Lung (tissue), 12 donors: ENCODE data around the gene PRICKLE2. TPM values are rescaled to one million over a fixed set of nuclear protein-coding genes. Genes with fewer than 3 reads are reported as not detected.

Source experiments
- ATAC-seq: fragments of 200-7000 bp; cut with Tn5 transposase; one replicate; pipeline ENCODE4 v1.9.1; 2020; ENCODE audit warnings: moderate number of reproducible peaks; ENCODE audit not compliant: insufficient read depth, low FRiP score
- DNase-seq, 3 donors: peaks; one replicate each; pipeline ENCODE4 v3.0.0-alpha.2; 2013 to 2017
- H3K27ac ChIP-seq, 2 donors: one replicate each; pipeline ENCODE4 v1.5.1; 2013; ENCODE audit warnings: mild to moderate bottlenecking in 2 of 2, moderate library complexity in 2 of 2, control low read depth in 1 of 2, inconsistent platforms in 1 of 2, low read depth in 1 of 2, low read length in 1 of 2
- H3K27me3 ChIP-seq, 3 donors: one replicate each; pipeline ENCODE4 v1.5.1; 2013; ENCODE audit warnings: low read length in 2 of 3; ENCODE audit not compliant: control insufficient read depth in 3 of 3, insufficient read depth in 3 of 3
- H3K36me3 ChIP-seq, 4 donors: one replicate each; pipeline ENCODE4 v1.5.1; 2013; ENCODE audit warnings: low read length in 4 of 4, mild to moderate bottlenecking in 1 of 4, moderate library complexity in 1 of 4; ENCODE audit not compliant: control insufficient read depth in 4 of 4, insufficient read depth in 4 of 4
- H3K4me1 ChIP-seq, 5 donors: one replicate each; pipeline ENCODE4 v1.5.1; 2013; ENCODE audit warnings: low read length in 5 of 5, mild to moderate bottlenecking in 2 of 5, moderate library complexity in 1 of 5; ENCODE audit not compliant: control insufficient read depth in 5 of 5, insufficient read depth in 5 of 5
- H3K4me3 ChIP-seq: one replicate; pipeline ENCODE4 v1.5.1; 2013; ENCODE audit warnings: mild to moderate bottlenecking, control low read depth, moderate library complexity
- H3K9ac ChIP-seq, 2 donors: one replicate each; pipeline ENCODE4 v1.5.1; 2013; ENCODE audit warnings: low read length in 2 of 2, control low read depth in 1 of 2; ENCODE audit not compliant: insufficient read depth in 1 of 2
- H3K9me3 ChIP-seq, 4 donors: one replicate each; pipeline ENCODE4 v1.5.1; 2013; ENCODE audit warnings: low read length in 3 of 4, mild to moderate bottlenecking in 1 of 4, moderate library complexity in 1 of 4; ENCODE audit not compliant: control insufficient read depth in 4 of 4, insufficient read depth in 3 of 4
- CTCF ChIP-seq: IDR thresholded peaks from 2 replicates; pipeline ENCODE4 v1.5.1; 2012; ENCODE audit warnings: mild to moderate bottlenecking; ENCODE audit errors: control extremely low read depth, extremely low read depth
- WGBS, 2 donors: extraction: QIAGEN DNeasy Blood & Tissue Kit; methylation state at CpG; one replicate each; pipeline ENCODE4 v1.1.7; 2013; 5-methylcytosine and 5-hydroxymethylcytosine counted together
- polyA plus RNA-seq, 2 donors: library from polyadenylated mRNA; stranded (reverse); fragments of 200-250 nt; gene quantifications; one replicate each; pipeline ENCODE4 v1.2.1, GENCODE V29; 2013
- total RNA-seq, 2 donors: library from RNA; depleted of rRNA in 1 of 2; stranded (reverse); fragments of >200 nt in 1 of 2; gene quantifications; one replicate each; pipeline ENCODE4 v1.2.1, GENCODE V29; 2014 to 2021
- donor health status: control.
- donor health status: control.
- donor health status: Bipolar disorder and iron deficiency.
- donor health status: healthy.
- donor health status: DM: yes; HTN: yes; CAD: no.

PRICKLE2 gene
- total and polyA plus RNA-seq, 4 donors: 4.0 to 88.0 (median 19.9) TPM

- Histone ChIP-seq H3K4me1 (peaks cover 4 to 16% (median 8%) of the 10 kb centered on the region in 5 donors), H3K4me3 (no peak overlapping the region), H3K36me3 (peaks cover 0 to 15% (median 5%) of the 10 kb centered on the region in 4 donors), H3K27me3 (no peaks in the 10 kb centered on the region), H3K9ac (no peak overlapping the region), H3K27ac (no peak overlapping the region), H3K9me3 (peaks cover 0 to 1% (median 0%) of the 10 kb centered on the region in 4 donors)
- DNase-seq: no peak
- 76 to 90% methylated on average over 6 of the region's 6 CpGs for WGBS, 2 donors
- no peak for TF ChIP-seq CTCF
- no peak for ATAC-seq
Observed at GRCh38 chr3:64253689-64254088, 28.4 kb upstream of the PRICKLE2 start.

GRCh38 chr3:64251019-64251418 lies 25.8 kb upstream of the PRICKLE2 start:
- Histone ChIP-seq H3K27ac (no peak overlapping the region), H3K27me3 (no peaks in the 10 kb centered on the region), H3K36me3 (peaks cover 0 to 9% (median 3%) of the 10 kb centered on the region in 4 donors), H3K9ac (no peak overlapping the region), H3K9me3 (no peaks in the 10 kb centered on the region), H3K4me1 (peaks cover 5 to 24% (median 12%) of the 10 kb centered on the region in 5 donors), H3K4me3 (no peak overlapping the region)
- TF ChIP-seq CTCF: no peak
- DNase-seq (no peak), ATAC-seq (no peak)
- 94% methylated on average over 3 of the region's 3 CpGs for WGBS, 2 donors

GRCh38 chr3:64247991-64248646 lies 22.9 kb upstream of the PRICKLE2 start:
- peaks cover 0 to 15% (median 8%) of the 10 kb centered on the region in 5 donors for H3K4me1 ChIP-seq
- H3K27ac ChIP-seq: no peak overlapping the region
- no peak overlapping the region for H3K4me3 ChIP-seq
- H3K36me3 ChIP-seq: peaks cover 0 to 6% (median 1%) of the 10 kb centered on the region in 4 donors
- WGBS, 2 donors: 75 to 82% methylated on average over 4 of the region's 4 CpGs
- H3K27me3 ChIP-seq: no peaks in the 10 kb centered on the region
- no peak for TF ChIP-seq CTCF
- no peak for ATAC-seq
- no peak for DNase-seq
- no peaks in the 10 kb centered on the region for H3K9me3 ChIP-seq
- H3K9ac ChIP-seq: no peak overlapping the region
